HG03521 (cell line): ENCODE results near the gene C12orf56.
"Not testable (repeated sequence)": the region's sequence is repeated elsewhere in the genome, so short reads cannot be mapped to it uniquely, and the experiment has no call there.

ENCODE experiments used
- ATAC-seq: cut with Tn5 transposase; IDR thresholded peaks from one replicate; pipeline ENCODE4 v1.9.1; 2021; ENCODE audit warnings: mild to moderate bottlenecking, moderate library complexity; ENCODE audit not compliant: unreplicated experiment

Gene C12orf56

DNA sequence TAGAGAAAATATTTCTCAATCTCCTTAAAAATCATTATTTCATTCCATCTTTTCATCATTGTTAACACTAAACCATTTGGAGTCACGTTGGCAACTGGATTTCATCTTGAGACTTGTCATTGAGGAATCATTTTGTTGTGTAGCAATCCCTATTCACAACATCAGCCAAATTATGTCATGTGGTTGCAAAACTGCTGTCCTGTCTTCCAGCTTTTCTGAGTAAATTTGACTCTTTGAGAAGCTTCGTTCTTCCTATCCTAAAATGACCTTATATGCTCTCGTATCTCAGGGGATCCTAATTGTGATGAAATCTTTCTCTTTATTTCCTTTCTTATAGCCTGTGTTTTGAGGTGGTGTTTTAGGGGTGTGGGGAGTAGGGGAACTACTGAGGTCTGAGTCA, 137.9 kb downstream of the C12orf56 start:
- ATAC-seq: no peak

DNA sequence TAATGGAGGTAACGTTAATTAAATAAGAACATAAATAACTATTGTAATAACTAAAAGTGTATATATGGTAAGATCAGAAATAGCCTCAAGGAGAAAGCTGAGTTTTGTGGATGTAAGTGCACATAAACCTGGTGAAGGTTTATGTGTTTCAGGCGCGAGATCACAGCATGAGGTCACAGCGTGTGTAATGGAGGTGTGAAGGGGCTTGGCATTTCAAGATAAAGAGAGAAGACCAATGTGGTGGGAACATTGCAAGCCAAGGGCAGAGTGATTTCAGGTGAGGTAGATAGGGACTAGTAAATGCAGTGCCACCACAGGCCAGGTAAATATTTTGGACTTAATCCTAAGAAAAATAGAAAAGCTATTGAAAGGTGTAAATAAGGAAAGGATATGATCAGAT, 146.7 kb downstream of the C12orf56 start:
- no peak for ATAC-seq

DNA sequence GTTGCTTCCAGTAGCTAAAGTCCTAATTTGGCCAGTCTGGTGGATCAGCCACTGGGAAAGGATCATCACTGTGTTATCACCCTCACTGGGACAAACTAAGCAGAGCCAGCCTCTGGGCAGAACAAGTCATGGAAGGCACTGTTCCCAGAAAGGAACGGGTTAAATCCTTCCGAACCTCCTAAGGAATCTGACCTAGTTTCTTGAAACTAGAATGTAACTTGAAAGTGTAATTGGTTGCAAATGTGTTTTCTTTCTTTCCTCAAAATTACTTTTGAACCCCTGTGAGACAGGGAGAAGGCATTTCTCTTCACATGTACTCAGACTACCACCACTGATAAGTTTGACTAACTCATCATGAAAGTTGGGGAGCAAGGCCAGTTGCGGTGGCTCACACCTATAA, 149.8 kb downstream of the C12orf56 start:
- ATAC-seq: no peak

DNA sequence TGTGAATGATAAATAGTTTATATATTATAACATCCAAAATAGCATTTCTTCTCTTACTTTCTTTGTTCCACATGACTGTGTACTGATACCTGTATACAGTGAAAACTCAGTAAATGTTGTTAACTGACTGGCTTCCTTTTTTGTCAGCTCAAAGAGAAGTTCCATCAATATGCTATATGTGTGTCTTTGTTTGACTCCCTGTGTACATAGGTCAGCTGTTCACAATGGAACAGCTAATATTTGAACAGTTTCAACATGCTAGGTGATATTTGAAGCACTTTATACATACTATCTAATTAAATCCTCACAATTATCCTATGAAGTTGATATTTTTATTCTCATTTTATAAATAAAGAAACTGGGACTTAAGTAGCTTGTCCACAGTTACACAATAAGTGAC, 153.2 kb downstream of the C12orf56 start:
- ATAC-seq: no peak

DNA sequence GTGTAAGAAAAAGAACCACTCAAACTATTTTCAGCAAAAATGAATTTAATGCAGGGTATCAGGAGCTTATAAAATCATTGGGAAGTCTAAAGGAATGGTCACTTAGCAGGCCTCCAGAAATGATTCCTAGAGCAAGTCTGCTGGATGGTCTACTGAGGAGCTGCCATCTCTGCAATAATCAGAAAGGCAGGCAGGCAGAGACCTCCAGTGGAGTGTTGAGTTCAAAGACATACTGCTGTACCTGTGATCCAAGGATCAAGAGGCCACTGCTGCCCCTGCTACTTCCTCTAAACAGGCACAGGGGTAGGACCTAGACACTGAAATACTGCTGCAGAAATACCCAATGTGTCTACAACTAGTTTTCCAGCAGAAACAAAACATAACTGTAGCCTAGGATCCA, 154.0 kb downstream of the C12orf56 start:
- no peak for ATAC-seq

DNA sequence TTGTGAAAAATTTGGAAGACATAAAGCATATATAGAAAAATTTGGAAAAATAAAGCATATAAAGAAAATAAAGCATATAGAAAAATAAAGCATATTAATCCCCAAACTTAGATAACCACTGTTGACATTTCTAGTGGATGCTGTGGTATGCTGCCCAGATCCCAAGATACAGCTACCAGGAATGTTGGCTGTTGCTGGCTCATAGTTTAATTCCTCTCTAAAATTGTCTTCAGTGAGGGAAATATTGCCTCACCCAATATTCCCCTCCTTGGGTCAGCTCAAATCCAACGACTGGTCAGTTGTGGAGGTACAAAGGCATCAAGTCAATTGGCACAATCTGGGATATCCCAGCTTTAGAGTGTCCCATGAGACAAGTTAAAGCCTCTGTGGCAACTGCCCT, 158.4 kb downstream of the C12orf56 start:
- ATAC-seq: no peak

DNA sequence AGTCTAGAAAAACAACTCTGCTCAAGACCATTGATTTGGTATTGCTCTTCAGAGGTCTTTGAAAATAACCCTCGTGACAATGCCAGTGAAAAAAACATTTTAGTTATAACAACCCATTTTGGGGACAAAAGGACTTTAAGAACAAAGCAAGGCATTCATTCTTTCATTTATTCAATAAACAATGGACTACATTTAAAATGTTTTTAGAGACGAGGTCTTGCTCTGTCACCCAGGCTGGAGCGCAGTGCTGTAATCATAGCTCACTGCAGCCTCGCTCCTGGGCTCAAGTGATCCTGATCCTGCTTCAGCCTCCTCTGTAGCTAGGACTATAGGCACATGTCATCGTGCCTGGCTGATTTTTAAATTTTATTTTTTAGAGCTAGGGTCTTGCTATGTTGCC, 160.8 kb downstream of the C12orf56 start:
- no peak for ATAC-seq

DNA sequence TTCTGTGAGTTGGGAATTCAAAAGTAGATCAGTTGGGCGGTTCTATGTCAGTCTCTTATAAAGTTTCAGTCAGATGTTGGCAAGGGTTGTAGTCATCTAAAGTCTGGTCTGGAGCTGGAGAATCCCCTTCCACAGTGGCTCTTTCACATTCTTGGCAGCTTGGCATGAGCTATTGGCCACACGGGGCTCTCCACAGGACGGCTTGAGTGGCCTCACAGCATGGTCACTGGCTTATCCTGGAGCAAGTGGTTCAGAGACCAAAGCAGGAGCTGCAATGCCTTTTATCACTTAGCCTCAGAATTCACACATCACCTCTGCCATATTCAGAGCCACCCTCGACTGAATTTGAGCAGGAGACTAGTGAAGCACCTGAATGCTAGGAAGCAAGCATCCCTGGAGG, 161.3 kb downstream of the C12orf56 start:
- ATAC-seq: no peak

DNA sequence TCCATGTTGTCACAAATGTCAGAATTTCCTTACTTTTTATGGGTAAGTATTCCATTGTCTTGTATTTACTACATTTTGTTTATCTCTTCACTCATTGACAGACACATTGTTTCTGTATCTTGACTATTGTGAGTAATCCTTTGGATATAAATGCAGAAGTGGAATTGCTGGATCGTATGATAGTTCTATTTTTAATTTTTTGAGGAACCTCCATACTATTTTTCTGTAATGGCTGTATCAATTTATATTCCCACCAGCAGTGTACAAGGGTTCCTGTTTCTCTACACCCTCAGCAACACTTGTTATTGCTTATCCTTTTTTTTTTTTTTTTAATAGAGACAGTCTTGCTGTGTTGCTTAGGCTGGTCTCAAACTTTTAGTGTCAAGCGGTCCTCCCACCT, 164.9 kb downstream of the C12orf56 start:
- no peak for ATAC-seq

DNA sequence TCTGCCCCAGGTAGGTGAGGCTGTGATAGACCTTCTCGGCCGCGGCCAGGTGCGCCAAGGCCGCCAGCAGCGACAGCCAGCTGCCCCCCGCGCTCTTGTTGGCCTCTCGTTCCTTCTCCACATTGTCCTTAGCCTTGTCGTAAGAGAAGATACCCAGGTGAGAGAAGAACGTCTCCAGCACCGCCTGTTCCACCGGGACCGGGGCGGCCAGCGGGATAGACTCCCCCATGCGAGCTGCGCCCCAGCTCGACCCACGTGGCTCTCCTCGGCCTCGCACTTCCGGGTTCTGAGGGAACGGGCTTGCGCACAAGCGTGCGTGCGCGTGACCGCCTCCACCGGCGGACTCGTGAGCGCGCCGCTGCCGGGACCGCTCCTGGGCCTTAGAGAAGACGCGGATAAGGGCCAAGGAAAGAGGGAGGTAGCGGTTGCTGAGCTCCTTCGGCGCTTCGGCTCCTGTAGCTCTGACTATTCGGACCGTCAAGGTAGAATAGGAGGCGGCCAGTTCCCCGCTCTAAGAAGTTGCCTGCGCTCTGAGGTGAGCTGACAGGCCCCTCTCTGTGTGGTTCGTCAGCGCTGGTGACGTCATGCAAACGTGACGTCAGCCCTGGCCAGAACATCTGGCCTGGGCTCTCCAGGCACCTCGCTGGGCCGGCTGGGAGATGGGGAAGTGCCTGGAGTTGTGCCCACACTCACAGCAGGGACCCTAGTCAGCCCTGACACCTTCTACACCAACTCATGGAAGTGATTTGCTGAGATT, 168.4 kb downstream of the C12orf56 start, which contains the start of gene KICS2:
KICS2 (minus strand) TSS at position 288 of the 757 bp plus-strand sequence; CDS start at position 229, 59 bp downstream.
- peak; percentile 96 for ATAC-seq

DNA sequence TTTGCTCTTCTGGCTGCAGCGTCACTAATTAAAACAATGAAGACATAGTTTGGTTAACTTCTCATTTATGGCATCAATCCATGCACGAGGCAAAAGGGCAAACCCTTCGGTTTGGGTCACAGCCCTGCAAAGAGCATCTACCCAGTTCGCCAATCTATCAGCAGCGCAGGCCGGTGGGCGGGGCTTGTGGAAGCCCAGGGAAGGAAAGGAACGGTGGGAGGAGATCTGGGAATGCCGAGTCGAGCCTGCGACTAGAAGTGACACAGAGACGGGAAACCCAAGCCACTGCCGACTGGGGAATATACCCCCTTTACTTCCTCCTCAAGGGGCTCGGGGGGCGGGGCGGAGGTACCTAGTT, 168.9 kb downstream of the C12orf56 start:
- peak; percentile 5 for ATAC-seq

DNA sequence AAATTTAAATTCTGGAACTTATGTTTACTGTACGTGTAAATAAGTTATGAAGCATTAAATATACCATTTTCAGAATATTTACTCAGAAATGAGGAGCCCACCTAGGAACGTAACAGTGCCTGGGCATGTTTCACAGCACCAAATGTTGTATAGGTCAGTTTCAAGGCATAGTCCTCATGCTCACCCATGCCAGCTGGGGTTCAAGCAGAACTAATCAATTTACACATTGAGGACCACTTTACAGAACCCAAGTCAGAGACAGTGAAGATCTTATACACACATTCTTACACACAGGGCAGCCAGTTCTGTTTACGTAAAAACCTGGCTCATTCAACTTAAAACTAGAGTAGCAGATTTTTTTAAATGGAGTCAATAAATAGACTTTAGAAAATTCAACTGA, 170.5 kb downstream of the C12orf56 start:
- ATAC-seq: no peak

DNA sequence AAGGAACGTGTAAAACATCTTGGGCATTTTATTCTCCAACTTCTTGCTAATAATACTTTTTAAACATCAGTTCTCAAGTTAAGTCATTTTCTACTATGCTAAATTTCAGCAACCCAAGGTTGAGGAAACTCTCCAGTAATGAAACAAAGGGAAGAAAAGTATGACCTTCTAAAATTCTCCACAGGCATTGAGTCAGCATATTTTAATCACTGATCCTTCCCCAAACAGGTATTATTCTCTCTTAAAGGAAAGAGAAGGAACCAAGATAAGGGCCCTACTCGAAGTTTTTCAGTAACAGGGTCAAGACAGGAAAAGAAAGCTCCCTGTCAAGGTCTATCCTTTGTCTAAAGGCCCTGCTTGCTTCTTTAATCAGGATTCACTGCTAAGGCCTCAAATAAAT, 171.4 kb downstream of the C12orf56 start:
- no peak for ATAC-seq

DNA sequence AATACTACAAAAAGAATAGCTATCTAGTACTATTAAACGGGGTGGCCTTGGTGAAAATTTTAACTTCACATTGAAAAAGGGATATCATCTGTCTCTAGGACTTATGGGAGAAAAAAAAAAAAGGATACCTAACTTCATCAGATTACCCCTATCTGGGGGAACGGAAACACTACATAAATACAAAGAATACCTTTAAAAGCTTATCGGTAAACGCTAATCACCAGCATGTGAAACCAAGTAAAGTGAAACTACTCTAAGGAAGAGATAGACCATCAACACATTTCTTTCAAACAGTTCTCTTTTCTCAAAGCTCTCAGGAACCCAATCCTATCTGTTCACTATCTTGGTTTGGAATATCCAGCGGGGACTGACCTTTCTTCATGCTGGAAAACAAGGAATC, 172.0 kb downstream of the C12orf56 start:
- ATAC-seq: no peak

DNA sequence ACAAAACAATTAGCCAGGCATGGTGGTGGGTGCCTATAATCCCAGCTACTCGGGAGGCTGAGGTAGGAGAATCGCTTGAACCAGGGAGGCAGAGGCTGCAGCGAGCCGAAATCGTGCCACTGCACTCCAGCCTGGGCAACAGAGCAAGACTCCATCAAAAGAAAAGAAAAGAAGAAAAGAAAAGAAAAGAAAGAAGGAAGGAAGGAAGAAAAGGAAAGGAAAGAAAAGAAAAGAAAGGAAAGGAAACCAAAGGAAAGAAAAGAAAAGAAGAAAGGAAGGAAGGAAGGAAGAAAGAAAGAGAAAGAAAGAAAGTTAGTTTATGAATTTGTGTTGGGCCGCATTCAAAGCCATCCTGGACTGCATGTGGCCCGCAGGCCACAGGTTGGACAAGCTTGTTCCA, 172.9 kb downstream of the C12orf56 start:
- ATAC-seq: not testable (repeated sequence)

DNA sequence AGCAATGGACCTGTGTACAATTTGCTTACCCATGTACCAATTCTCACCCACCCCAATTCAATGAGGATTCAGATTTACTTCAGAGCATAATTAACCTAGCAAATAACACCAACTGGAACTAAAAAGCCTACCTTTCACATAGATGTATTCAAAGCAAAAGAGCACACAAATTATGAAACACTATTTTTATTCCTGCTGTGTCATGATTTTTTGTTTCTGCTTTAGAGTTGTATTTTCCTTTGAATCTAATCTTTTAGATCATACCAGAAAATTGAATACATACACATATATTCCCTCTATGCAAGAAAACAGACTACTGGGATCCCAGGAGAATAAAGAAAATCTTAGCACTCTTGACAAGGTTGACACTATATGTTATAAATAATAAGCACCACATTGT, 174.3 kb downstream of the C12orf56 start:
- no peak for ATAC-seq
